ENCODE data around the gene MRTFA. TPM values are rescaled to one million over a fixed set of nuclear protein-coding genes. Genes with fewer than 3 reads are reported as not detected.

The MRTFA gene
- total and polyA plus RNA-seq, 3 donors from 2014 or later = 59.5 to 162 (median 158) TPM

DNA sequence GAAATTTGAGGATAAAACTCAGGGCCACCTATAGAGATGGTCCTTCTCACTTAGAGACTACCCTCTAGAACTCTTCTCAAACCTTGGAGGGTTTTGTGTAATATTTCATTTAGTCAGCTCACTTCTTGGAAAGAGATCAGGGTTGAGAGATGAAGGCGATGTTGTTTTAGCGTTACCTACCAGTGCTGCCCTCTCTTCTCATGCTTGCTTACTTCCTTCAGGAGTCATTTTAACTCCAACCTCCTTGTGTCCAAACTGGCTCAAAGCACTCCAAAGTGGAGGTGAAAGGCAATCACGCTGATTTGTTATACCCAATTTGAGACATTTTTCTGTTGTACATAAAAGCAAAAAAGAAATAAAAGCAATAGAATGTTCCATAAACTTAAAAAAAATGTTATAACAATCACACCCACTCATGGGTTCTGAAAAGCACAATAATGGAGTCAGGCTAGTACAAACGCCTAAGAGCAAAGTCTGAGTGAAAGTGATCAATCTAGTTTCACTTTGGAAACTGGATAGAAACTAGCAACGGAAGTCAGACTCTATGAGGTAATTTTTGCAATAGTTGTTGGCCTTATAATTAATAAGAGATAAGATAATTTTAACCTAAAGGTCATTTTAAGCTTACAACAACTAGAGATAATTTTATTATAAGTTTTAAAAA is 117.1 kb downstream of the MRTFA start:
- Histone ChIP-seq H3K36me3 (ENCODE audit: low read depth, missing control alignments) (no peaks in the 10 kb centered on the region), H3K4me1 (no peaks in the 10 kb centered on the region), H3K9me3 (no peaks in the 10 kb centered on the region), H3K4me3 (no peak overlapping the region), H3K27ac (no peak overlapping the region), H3K27me3 (no peaks in the 10 kb centered on the region)
- no peak for TF ChIP-seq POLR2A (IDR thresholded peaks at IDR 0.05)
- intact Hi-C loops (cut with DNase I; ENCODE audit: low total_unique reads) = no loop called here
- WGBS, 2 donors = 83 to 88% methylated on average over 5 of the region's 5 CpGs
- DNase-seq = no peak

DNA sequence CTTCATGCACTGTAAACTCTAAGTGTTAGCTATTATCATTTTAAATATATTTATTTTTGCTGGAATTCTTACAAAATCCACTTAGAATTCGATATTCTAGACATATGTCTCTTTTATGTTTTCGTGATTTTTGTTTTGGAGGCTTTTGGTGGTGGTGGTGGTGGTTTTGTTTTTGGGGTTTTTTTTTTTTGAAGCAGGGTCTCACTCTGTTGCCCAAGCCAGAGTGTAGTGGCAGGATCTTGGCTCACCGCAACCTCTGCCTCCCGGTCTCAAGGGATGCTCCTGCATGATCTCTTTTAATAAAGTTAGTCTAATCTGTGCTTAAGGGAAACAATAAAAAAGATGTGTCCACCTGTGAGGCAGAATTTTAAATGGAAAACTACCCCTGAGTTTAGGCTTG is 117.7 kb downstream of the MRTFA start:
- Histone ChIP-seq H3K9me3 (no peaks in the 10 kb centered on the region), H3K27me3 (no peaks in the 10 kb centered on the region), H3K4me1 (no peaks in the 10 kb centered on the region), H3K36me3 (ENCODE audit: low read depth, missing control alignments) (no peaks in the 10 kb centered on the region), H3K27ac (no peak overlapping the region), H3K4me3 (no peak overlapping the region)
- DNase-seq = no peak
- intact Hi-C loops (cut with DNase I; ENCODE audit: low total_unique reads) = no loop called here
- TF ChIP-seq, protein P1, sequence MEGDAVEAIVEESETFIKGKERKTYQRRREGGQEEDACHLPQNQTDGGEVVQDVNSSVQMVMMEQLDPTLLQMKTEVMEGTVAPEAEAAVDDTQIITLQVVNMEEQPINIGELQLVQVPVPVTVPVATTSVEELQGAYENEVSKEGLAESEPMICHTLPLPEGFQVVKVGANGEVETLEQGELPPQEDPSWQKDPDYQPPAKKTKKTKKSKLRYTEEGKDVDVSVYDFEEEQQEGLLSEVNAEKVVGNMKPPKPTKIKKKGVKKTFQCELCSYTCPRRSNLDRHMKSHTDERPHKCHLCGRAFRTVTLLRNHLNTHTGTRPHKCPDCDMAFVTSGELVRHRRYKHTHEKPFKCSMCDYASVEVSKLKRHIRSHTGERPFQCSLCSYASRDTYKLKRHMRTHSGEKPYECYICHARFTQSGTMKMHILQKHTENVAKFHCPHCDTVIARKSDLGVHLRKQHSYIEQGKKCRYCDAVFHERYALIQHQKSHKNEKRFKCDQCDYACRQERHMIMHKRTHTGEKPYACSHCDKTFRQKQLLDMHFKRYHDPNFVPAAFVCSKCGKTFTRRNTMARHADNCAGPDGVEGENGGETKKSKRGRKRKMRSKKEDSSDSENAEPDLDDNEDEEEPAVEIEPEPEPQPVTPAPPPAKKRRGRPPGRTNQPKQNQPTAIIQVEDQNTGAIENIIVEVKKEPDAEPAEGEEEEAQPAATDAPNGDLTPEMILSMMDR (IDR thresholded peaks at IDR 0.05) = no peak
- TF ChIP-seq POLR2A (IDR thresholded peaks at IDR 0.05) = no peak
- 90 to 96% methylated on average over 4 of the region's 4 CpGs for WGBS, 2 donors

DNA sequence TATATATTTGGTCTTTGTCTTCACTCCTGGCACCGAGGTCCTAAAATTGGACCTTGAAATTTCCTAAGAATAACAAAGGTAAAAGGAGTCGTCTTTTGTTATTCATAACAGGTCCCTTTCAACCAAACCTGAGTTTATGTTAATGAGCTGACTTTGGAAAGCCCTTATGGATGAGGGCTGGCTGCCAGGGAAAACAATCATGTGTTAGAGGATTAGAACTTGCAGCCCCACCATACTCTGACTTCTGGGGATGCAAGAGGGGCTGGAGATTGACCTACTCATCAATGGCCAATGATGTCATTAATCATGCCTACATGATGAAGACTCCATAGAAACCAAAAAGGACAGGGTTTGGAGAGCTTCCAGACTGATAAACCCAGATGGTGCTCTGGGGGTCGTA is 118.9 kb downstream of the MRTFA start:
- Histone ChIP-seq H3K36me3 (ENCODE audit: low read depth, missing control alignments) (no peaks in the 10 kb centered on the region), H3K27ac (no peak overlapping the region), H3K4me1 (no peaks in the 10 kb centered on the region), H3K9me3 (no peaks in the 10 kb centered on the region), H3K27me3 (no peaks in the 10 kb centered on the region), H3K4me3 (no peak overlapping the region)
- WGBS, 2 donors = 81 to 82% methylated on average over 3 of the region's 3 CpGs
- no peak for DNase-seq
- no peak for TF ChIP-seq POLR2A (IDR thresholded peaks at IDR 0.05)
- TF ChIP-seq, protein P1 (IDR thresholded peaks at IDR 0.05) = no peak
- intact Hi-C loops (cut with DNase I; ENCODE audit: low total_unique reads) = no loop called here

DNA sequence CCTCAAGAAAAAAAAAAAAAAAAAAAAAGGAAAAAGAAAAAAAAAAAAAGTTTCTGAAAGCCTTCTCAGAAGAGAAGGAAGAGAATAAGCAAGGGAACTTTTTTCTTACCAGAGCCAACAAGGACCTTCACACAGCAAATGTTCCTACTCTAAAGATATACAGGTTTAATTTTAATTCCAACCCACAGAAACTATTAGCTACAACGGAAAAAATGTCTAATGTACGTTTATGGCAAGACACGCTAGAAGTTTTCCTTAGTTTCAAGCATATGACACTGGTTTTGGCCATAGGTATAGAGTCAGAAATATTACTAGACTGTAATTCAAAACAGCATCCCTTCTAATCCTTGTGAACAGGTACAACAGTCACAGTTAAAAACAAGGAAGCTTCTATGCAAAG is 120.1 kb downstream of the MRTFA start:
- 74 to 82% methylated on average over 3 of the region's 3 CpGs for WGBS, 2 donors
- H3K27ac ChIP-seq = no peak overlapping the region

DNA sequence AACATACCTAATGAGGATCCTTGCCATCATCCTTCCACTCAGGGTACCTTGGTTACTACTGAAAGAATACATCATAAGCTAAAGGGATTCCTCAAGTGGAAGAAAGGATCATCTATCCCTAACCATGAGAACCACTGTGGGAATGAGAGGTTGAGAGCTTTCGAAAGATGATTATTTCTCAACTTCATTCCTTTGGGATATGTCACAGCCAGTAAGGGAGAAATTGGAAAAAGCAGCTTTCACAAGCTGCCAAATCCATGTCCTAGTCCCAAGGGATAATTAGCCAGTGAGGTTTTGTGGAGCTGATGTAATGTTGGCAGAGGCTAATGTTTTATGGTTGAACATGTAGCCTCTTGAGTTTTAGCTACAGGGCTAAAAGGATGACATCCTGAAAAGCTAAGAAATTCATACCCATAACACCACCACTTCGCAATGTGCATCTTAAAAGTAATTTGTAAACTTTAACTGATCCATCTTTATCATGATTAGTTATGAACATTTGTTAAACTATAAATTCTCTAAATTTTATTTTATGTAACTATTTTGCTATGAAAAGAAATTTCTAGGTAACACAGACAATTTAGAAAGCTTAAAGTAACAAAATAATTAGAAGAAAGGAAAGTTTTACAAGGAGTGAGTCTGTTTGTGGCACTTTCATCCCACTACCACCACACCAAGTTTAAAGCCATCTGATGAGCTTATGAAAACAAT is 123.9 kb downstream of the MRTFA start:
- H3K4me1 ChIP-seq = peaks cover 33% of the 10 kb centered on the region
- TF ChIP-seq, protein P1 (IDR thresholded peaks at IDR 0.05) = no peak
- H3K36me3 ChIP-seq (ENCODE audit: low read depth, missing control alignments) = no peaks in the 10 kb centered on the region
- 73 to 77% methylated on average over 2 of the region's 2 CpGs for WGBS, 2 donors
- no peaks in the 10 kb centered on the region for H3K9me3 ChIP-seq
- no peak overlapping the region for H3K4me3 ChIP-seq
- intact Hi-C loops (cut with DNase I; ENCODE audit: low total_unique reads) = no loop called here
- DNase-seq = no peak
- no peaks in the 10 kb centered on the region for H3K27me3 ChIP-seq
- peak overlapping the region; percentile 35 to 91 for H3K27ac ChIP-seq

More for the DNA sequence above, 120.1 kb downstream of the MRTFA start:
- Histone ChIP-seq H3K36me3 (ENCODE audit: low read depth, missing control alignments) (no peaks in the 10 kb centered on the region), H3K4me1 (no peaks in the 10 kb centered on the region), H3K9me3 (no peaks in the 10 kb centered on the region), H3K4me3 (no peak overlapping the region), H3K27me3 (no peaks in the 10 kb centered on the region)
- intact Hi-C loops (cut with DNase I; ENCODE audit: low total_unique reads) = no loop called here
- no peak for TF ChIP-seq POLR2A (IDR thresholded peaks at IDR 0.05)
- TF ChIP-seq, protein P1 (IDR thresholded peaks at IDR 0.05) = no peak
- no peak for DNase-seq
